ENCODE results near the gene PRPF6. TPM values are rescaled to one million over a fixed set of nuclear protein-coding genes. Genes with fewer than 3 reads are reported as not detected.

The PRPF6 gene
- polyA plus RNA-seq, 1 experiment, result 38.5 TPM

DNA sequence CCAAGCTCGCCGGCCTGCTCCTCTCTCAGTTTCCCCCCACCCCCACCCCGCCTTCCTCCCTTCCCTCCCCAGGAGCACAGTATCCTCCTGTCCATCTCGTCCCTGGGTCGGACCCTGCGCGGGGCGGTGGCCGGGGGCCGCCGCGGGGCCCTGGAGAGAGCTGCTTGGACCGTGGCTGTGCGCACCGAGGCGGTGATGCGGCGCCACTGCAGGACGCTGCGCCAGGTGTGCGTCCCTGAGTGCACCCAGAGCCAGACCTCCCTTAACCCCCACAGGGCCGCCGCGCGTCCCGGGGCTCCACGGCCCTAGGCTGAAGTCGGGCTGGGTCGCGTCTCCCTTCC, 57.3 kb downstream of the PRPF6 start:
- DNase-seq (ENCODE audit: low read depth, low spot score), result no peak
- H3K4me3 ChIP-seq (ENCODE audit: low read depth, low read length), result no peak overlapping the region
- POLR2A ChIA-PET, result interaction anchor here (0.7 to 1.4 kb wide), 3 partner anchors 23 to 28 kb away, joined by 3 to 4 read pairs (median 4); partner anchors contain the start of gene TCEA2
- H3K27me3 ChIP-seq (ENCODE audit: control insufficient read depth, insufficient read depth, low read length), result peaks cover 50% of the 10 kb centered on the region
- CTCF ChIA-PET, result interaction anchor here (0.9 to 3.6 kb wide), 9 partner anchors 16 to 83 kb away, joined by 3 to 31 read pairs (median 5); partner anchors contain the start of genes PRPF6 and TCEA2
- TF ChIP-seq, protein P1, sequence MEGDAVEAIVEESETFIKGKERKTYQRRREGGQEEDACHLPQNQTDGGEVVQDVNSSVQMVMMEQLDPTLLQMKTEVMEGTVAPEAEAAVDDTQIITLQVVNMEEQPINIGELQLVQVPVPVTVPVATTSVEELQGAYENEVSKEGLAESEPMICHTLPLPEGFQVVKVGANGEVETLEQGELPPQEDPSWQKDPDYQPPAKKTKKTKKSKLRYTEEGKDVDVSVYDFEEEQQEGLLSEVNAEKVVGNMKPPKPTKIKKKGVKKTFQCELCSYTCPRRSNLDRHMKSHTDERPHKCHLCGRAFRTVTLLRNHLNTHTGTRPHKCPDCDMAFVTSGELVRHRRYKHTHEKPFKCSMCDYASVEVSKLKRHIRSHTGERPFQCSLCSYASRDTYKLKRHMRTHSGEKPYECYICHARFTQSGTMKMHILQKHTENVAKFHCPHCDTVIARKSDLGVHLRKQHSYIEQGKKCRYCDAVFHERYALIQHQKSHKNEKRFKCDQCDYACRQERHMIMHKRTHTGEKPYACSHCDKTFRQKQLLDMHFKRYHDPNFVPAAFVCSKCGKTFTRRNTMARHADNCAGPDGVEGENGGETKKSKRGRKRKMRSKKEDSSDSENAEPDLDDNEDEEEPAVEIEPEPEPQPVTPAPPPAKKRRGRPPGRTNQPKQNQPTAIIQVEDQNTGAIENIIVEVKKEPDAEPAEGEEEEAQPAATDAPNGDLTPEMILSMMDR (IDR thresholded peaks at IDR 0.05; ENCODE audit: low read depth, low read length), result no peak
- H3K27ac ChIP-seq (ENCODE audit: low read depth, low read length), result no peak overlapping the region
- no peaks in the 10 kb centered on the region for H3K9me3 ChIP-seq (ENCODE audit: control insufficient read depth, insufficient read depth, low read length)

DNA sequence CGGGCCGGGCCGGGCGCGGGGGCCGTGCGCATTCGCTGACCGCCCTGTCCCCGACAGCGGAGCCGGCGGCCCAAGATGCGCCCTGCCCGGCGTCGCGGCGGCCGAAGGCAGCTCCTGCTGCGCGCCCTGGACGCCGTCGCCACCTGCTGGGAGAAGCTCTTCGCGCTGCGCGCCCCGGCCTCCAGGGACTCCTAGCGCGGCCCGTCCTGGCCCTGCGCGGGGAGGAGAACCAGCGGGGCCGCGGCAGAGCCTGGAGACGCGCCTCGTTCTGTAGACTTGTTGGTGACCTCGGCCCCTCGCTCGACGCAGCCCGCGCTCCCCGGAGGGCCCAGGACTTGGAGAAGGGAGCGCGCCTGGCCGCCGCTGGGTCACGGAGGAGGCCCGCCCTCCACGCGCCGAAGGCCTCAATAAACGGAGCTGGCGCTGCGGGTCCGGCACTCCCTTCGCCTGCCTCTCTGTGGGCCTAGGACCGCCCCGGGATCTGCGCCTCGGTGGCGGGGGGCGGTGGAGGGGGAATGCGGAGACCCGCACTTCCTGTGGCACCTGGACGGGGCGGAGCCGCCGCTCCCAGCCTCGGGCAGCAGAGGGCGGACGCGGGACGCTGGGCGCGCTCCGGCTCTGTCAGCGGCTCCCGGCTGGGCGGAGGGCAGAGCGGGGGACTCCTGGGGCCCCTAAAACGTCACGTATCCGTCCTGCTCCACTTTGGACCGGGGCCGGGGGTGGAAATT, 57.8 kb downstream of the PRPF6 start:
- DNase-seq (ENCODE audit: low read depth, low spot score), result no peak
- Histone ChIP-seq H3K27ac (ENCODE audit: low read depth, low read length) (no peak overlapping the region), H3K4me3 (ENCODE audit: low read depth, low read length) (peak overlapping the region; percentile 43), H3K27me3 (ENCODE audit: control insufficient read depth, insufficient read depth, low read length) (peaks cover 52% of the 10 kb centered on the region), H3K9me3 (ENCODE audit: control insufficient read depth, insufficient read depth, low read length) (no peaks in the 10 kb centered on the region)
- ChIA-PET CTCF (interaction anchor here (0.9 to 3.6 kb wide), 15 partner anchors 11 to 501 kb away, joined by 3 to 31 read pairs (median 4); partner anchors contain the start of genes PRPF6 and TCEA2), POLR2A (interaction anchor here (0.6 to 1.4 kb wide), 4 partner anchors 22 to 518 kb away, joined by 3 to 4 read pairs (median 4); partner anchors contain the start of genes PPDPF and TCEA2)
- TF ChIP-seq, protein P1 (IDR thresholded peaks at IDR 0.05; ENCODE audit: low read depth, low read length), result peak; percentile 56

DNA sequence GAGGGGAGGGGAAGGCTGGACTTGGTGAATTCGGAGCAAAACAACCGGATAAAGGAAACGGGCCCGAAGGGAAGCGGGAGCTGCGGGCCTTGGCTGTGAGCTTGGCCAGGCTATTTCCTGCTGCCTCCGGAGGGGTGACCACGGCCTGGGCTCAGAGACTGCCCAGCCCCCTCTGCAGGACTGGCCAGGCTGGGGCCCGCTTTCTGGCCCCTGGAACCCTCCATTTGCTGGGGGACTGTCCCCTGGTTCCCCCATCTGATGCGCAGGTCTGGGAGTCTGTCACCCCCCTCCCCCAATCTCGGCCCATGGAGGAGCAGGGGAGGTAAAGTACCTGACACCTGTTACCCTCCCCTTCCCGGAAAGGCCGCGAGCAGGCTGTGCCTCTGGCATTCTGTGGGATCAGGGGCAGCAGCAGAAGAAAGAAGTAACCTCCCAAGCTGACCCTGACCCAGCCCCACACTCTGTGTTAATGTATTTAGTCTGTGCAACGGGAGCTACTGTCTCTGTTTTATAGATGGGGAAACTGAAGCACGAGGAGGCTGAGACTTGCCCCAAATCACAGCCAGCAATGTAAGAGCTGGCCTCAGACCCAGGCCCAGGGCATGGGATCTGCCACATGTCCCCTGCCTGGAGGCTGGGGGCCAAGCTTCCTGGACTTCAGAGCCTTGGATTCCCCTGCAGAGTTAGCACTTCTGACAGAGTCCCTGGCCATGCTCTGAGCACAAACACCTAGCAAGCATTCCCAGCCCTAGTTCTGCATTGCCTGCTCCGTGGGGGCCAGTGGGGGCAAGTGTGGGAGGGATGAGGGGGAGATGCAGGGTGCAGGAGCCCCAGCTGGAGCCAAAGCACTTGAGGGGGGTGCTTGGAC, 58.6 kb downstream of the PRPF6 start:
- TF ChIP-seq, protein P1 (IDR thresholded peaks at IDR 0.05; ENCODE audit: low read depth, low read length), result no peak
- DNase-seq (ENCODE audit: low read depth, low spot score), result no peak
- Histone ChIP-seq H3K4me3 (ENCODE audit: low read depth, low read length) (peak overlapping the region; percentile 27; the same call in 1 of the 2 replicates), H3K9me3 (ENCODE audit: control insufficient read depth, insufficient read depth, low read length) (no peaks in the 10 kb centered on the region), H3K27ac (ENCODE audit: low read depth, low read length) (no peak overlapping the region), H3K27me3 (ENCODE audit: control insufficient read depth, insufficient read depth, low read length) (peaks cover 57% of the 10 kb centered on the region)
- CTCF ChIA-PET, result interaction anchor here (0.9 to 3.6 kb wide), 13 partner anchors 11 to 502 kb away, joined by 3 to 31 read pairs (median 4); partner anchors contain the start of genes PRPF6 and TCEA2
- POLR2A ChIA-PET, result interaction anchor here (0.6 to 1.4 kb wide), 2 partner anchors 23 to 519 kb away, joined by 3 read pairs; partner anchors contain the start of genes PPDPF and TCEA2

DNA sequence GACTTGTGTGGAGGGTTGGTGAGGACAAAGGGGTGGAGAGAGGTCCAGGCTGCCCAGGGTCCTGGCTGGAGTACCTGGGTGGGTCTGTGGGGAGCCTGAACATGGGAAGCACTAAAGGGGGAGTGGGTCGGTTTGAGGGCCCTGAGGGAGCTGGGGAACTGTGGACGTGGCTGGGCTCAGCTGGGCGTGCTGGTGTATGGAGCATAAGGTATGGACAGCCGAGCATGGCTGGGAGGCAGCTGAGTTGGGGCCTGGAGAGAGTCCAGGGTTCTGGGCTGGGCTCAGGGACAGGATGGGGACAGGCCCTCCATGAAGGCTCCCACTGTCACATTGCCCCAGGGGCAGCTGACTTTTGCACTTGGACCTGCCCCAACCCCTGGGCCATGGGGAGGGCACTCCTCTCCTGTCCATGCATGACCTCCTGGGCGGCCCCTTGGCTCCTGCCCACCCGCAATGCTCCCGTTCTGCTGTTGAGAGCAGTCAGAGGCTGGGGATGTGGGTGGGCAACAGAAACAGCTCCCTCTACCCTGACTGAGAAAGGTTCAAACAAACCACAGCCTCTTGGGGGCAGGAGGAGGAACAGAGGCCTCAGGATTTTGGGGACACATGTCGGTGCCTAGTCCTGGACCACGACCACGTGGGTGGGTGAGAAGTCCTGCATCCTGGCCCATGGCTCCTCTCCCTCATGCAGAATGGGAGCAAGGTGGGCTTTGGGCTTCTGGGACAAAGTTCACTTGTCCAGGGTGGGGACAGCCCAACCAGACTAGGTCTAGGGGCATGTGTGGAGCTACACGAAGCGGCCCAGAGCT, 59.5 kb downstream of the PRPF6 start:
- no peak for DNase-seq (ENCODE audit: low read depth, low spot score)
- TF ChIP-seq, protein P1 (IDR thresholded peaks at IDR 0.05; ENCODE audit: low read depth, low read length), result no peak
- H3K27me3 ChIP-seq (ENCODE audit: control insufficient read depth, insufficient read depth, low read length), result peaks cover 61% of the 10 kb centered on the region
- ChIA-PET POLR2A (no interaction called here), CTCF (interaction anchor here (1.0 to 3.6 kb wide), 5 partner anchors 12 to 81 kb away, joined by 4 to 31 read pairs (median 6); partner anchors contain the start of gene TCEA2)
- no peak overlapping the region for H3K27ac ChIP-seq (ENCODE audit: low read depth, low read length)
- H3K4me3 ChIP-seq (ENCODE audit: low read depth, low read length), result no peak overlapping the region
- H3K9me3 ChIP-seq (ENCODE audit: control insufficient read depth, insufficient read depth, low read length), result no peaks in the 10 kb centered on the region
